GM11168 (cell line): ENCODE data around the gene LIN7C.
"Not testable (repeated sequence)": the region's sequence is repeated elsewhere in the genome, so short reads cannot be mapped to it uniquely, and the experiment has no call there.

Experiments used
- in situ Hi-C: fragments of 300-500 bp; cut with MboI; formaldehyde crosslinking; loops from one replicate; pipeline ENCODE4 v1.12.0; 2022; ENCODE audit warnings: low sequenced_read_pairs; ENCODE audit not compliant: unreplicated experiment

The LIN7C gene

DNA sequence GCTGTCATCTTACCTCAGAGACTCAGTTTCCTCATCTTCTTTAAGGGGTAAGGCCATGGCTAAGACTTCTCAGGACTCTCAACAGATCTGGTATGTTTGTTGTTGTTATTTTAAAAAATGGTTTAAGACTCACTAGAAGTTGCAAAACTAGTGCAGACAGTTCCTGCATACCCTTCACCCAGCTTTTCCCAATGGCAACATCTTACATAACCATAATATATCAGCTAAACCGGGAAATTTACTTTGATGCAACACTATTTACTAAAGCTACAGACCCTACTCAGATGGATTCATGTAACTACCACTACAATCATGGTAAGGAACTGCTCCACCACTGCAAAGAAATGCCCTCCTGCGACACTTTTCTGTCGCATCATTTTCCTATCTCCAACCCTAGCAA lies 54.4 kb downstream of the LIN7C start:
- in situ Hi-C loops: no loop called here

DNA sequence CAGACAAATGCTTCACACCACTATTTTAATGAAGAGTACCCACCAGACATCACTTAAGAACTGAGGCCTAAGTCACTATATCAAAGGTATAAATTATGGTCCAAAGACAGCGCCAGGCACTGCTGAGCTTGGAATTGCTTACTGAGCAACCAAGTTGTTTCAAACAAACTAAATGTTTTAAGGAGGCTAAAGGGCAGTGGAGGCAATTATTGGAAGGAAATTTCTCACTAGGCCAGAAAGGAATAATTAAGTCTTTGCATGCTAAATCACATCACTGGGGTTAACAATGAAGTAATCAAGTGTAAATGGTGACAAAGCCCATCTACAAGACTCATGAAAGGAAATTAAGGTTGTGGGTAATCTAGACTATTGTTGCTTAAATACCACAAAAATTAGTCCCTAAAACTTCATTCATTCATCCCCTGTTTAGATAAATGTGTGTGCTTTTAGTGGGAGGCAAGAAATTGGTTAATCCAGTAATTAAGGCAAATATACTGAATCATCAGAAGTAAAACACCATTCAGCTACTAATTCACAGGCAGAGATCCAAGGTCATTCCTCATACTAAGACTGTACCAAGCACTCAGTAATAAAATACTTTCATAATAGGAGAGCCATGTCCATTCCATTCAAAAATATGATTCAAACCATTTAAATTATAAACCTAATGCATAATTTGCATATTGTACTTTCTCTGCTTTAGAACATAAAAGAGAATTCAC lies 55.2 kb downstream of the LIN7C start:
- in situ Hi-C loops: no loop called here

DNA sequence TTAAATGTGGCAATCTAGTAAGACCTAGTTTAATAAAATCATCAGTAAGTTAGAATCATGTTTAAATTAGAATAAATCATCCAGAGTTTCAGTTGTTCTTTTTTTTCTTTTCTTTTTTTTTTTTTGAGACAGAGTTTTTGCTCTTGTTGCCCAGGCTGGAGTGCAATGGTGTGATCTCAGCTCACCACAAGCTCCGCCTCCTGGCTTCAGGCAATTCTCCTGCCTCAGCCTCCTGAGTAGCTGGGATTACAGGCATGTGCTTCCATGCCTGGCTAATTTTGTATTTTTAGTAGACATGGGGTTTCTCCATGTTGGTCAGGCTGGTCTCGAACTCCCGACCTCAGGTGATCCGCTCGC lies 58.4 kb downstream of the LIN7C start:
- in situ Hi-C loops: not testable (repeated sequence)

- in situ Hi-C loops: no loop called here
Observed at GRCh38 chr11:27447288-27448183, 59.0 kb downstream of the LIN7C start.

- in situ Hi-C loops: no loop called here
Observed at GRCh38 chr11:27445625-27446024, 60.9 kb downstream of the LIN7C start.

GRCh38 chr11:27444801-27445215 lies 61.8 kb downstream of the LIN7C start:
- in situ Hi-C loops: no loop called here
